LNCaP clone FGC (cell line): Measurements from ENCODE around the gene ADAM17.

Experiments
- DNase-seq: peaks from one replicate; pipeline ENCODE4 v3.0.0-alpha.2; 2011; ENCODE audit warnings: low read depth
- H3K4me3 ChIP-seq: 2 replicates; pipeline ENCODE4 v1.5.1; 2011; ENCODE audit warnings: mild to moderate bottlenecking, low read depth, low read length, control low read depth
- TF ChIP-seq, protein P1 (sequence below): IDR thresholded peaks from 2 replicates; pipeline ENCODE4 v1.5.1; 2012; ENCODE audit warnings: mild to moderate bottlenecking; ENCODE audit not compliant: control insufficient read depth, insufficient read depth; ENCODE audit errors: extremely low read depth

ADAM17 gene

DNA sequence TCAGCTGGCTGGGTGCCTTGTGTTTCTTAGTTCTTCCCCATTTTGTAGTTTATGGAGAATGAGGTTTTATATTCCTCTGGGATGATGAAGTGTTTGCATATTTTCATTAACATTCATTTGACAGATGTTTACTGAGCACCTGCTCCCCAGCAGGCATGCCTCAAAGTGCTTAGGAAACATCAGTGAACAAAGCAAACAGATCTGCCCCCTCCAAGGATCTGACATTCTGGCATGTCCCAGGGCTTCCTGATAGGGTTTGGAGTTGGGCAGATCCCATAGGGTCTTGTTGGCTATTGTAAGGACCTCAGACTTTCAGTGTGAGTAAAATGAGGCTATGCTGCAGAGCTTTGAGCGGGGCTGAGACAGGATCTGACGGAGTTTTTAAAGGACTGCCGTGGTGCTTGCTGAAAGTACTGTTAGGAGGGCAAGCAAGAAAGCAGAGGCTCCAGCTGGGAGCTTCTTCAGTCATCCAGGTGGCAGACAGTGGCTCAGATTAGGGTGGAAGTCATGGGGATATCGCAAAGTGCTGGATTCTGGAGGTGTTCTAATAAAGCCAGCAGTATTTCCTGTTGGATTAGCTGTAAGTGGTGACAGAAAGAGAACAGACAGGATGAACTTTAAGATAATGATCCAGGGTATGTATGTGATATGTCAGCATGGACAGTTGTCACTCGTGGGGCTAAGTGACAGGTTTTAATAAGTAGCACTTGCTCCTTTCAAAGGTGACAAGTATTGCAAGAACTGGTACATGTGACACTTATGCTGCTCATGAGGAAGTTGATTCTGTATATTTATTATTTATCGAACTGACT lies 92.5 kb downstream of the ADAM17 start:
- TF ChIP-seq, protein P1, sequence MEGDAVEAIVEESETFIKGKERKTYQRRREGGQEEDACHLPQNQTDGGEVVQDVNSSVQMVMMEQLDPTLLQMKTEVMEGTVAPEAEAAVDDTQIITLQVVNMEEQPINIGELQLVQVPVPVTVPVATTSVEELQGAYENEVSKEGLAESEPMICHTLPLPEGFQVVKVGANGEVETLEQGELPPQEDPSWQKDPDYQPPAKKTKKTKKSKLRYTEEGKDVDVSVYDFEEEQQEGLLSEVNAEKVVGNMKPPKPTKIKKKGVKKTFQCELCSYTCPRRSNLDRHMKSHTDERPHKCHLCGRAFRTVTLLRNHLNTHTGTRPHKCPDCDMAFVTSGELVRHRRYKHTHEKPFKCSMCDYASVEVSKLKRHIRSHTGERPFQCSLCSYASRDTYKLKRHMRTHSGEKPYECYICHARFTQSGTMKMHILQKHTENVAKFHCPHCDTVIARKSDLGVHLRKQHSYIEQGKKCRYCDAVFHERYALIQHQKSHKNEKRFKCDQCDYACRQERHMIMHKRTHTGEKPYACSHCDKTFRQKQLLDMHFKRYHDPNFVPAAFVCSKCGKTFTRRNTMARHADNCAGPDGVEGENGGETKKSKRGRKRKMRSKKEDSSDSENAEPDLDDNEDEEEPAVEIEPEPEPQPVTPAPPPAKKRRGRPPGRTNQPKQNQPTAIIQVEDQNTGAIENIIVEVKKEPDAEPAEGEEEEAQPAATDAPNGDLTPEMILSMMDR: no peak
- H3K4me3 ChIP-seq: no peak overlapping the region
- DNase-seq: no peak

DNA sequence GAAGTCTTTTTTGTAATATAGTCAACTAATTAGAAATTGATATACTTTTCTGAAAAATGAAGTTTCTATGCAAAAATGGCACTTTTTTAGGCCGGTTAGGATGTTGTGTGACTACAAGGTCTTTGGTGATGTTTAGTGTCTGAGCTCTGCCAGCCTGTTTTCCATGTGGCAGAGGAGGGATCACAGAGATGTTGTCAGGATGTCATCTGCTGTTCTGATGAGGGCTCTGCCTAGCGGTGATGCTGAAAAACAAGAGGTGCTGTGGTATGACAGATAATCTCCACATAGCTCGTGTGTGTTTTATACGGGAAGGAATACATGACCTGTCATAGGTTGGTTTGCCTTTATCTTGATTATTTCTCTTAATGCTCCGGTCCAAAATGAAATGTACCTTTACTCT lies 93.3 kb downstream of the ADAM17 start:
- no peak overlapping the region for H3K4me3 ChIP-seq
- no peak for DNase-seq
- TF ChIP-seq, protein P1: no peak

DNA sequence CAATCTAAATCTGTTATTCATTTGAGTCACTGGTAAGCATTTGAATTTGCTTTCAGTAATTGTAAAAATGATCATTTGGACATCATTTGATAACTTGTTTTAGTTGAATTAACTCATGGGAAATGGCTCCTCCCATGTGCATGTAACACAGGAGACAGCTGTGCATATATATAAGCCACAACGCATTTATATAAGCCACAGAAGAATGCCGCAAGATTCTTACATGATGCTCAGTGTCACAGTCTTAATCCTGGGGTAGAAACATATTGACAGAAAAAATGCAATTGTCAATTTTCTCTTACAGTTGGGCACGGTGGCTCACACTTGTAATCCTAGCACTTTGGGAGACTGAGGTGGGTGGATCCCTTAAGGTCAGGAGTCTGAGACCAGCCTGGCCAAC lies 94.6 kb downstream of the ADAM17 start:
- TF ChIP-seq, protein P1: no peak
- DNase-seq: no peak
- no peak overlapping the region for H3K4me3 ChIP-seq

DNA sequence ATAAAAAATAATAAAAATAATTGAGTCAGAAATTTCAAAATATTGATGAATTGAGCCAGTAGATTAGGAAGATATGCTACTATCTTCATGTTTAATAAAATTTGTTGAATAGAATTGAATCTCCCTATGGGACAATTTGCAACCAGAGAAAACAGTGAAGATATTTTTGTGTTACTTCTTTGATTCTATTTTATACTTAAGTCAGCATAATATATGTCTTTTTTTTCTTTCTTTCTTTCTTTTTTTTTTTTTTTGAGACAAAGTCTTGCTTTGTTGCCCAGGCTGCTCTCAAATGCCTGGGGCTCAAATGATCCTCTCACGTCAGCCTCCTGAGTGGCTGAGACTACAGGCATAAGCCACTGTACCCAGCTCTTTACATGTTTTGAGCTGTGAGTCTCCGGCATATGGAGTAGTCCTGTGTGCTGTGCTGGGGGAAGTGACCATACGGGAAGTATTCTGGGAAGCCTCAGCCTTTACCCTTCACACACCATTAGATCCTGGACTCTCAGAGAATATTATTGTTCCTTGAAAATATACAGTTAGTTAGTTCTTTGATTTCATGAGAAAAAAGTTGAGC lies 95.1 kb downstream of the ADAM17 start:
- H3K4me3 ChIP-seq: no peak overlapping the region
- TF ChIP-seq, protein P1: no peak
- no peak for DNase-seq

DNA sequence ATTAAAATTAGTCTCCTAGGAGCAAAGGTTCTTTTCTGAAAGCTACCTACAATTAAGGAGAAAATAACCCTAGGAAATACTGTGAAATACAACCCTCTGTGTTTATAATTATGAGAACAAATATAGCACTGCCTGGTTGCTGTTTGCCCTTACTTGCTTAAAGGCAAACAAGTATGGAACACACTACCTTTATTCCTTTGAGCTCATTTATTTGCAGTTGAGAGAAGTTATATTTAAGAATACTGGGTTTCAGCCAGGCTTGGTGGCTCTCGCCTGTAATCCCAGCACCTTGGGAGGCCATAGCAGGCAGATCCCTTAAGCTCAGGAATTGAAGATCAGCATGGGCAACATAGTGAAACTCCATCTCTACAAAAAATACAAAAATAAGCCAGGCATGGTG lies 104.4 kb downstream of the ADAM17 start:
- TF ChIP-seq, protein P1: no peak
- no peak overlapping the region for H3K4me3 ChIP-seq
- peak; percentile 66 for DNase-seq

DNA sequence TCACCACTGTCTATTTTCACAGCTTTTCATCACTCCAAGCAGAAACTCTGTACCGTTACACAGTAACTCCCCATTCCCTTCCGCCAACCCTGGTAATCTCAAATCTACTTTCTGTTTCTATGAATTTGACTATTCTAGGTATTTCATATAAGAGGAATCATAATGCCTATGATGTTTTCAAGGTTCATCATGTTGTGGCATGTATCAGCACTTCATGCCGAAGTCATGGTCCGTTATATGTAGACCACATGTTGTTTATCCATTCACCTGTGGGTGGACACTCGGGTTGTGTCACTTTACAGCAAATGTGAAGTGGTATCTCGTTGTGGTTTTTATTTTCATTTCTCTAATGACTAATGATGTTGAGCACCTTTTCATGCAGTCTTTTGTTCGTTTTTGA lies 110.5 kb downstream of the ADAM17 start:
- H3K4me3 ChIP-seq: no peak overlapping the region
- DNase-seq: no peak
- TF ChIP-seq, protein P1: no peak

DNA sequence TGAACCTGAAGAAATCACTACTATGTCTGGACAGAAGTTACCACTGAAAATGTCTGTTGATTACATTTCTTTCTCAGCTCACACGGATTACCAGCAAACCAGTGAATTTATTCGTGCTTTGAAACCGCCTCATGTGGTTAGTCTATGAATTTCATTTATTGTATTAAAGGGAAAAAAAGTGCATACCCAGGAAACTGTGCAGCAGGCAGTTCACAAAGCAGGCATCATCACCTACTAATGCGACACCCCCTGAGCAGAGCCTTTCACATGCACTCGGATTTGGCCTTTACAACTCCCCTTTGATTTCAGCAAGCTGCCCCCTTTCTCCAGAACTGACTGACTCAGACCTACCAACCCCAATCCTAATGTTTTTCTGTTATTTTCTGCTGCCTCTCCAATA lies 112.1 kb downstream of the ADAM17 start:
- TF ChIP-seq, protein P1: no peak
- H3K4me3 ChIP-seq: no peak overlapping the region
- no peak for DNase-seq
